GM12873 (cell line): ENCODE measurements around the gene SLC24A4.

Source experiments
- TF ChIP-seq, protein P1 (sequence below): IDR thresholded peaks from 2 replicates; pipeline ENCODE4 v1.5.1; 2012; ENCODE audit warnings: low read depth, mild to moderate bottlenecking, moderate library complexity, low read length, control low read depth; ENCODE audit not compliant: insufficient read depth; ENCODE audit errors: missing control alignments

Gene SLC24A4

DNA sequence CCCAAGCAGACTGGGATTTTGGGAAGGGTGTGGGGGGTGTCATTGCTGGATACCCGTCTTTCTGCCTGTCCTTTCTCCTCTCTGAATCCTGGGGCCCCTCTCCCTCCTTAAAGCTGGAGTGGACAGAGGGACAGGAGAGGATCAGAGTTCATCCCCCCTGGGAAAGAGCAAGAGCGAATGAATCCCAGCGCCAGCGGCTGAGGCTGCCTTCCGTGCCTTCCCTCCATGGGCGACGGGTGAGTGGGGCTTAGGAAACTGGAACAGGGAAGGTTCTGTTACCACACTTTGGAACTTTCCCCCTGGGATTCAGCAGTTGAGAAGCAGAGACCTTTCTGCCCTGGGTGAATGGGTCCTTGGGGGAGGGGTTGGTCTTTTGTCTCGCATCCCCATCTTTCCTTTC, 174.4 kb downstream of the SLC24A4 start:
- TF ChIP-seq, protein P1, sequence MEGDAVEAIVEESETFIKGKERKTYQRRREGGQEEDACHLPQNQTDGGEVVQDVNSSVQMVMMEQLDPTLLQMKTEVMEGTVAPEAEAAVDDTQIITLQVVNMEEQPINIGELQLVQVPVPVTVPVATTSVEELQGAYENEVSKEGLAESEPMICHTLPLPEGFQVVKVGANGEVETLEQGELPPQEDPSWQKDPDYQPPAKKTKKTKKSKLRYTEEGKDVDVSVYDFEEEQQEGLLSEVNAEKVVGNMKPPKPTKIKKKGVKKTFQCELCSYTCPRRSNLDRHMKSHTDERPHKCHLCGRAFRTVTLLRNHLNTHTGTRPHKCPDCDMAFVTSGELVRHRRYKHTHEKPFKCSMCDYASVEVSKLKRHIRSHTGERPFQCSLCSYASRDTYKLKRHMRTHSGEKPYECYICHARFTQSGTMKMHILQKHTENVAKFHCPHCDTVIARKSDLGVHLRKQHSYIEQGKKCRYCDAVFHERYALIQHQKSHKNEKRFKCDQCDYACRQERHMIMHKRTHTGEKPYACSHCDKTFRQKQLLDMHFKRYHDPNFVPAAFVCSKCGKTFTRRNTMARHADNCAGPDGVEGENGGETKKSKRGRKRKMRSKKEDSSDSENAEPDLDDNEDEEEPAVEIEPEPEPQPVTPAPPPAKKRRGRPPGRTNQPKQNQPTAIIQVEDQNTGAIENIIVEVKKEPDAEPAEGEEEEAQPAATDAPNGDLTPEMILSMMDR = no peak

DNA sequence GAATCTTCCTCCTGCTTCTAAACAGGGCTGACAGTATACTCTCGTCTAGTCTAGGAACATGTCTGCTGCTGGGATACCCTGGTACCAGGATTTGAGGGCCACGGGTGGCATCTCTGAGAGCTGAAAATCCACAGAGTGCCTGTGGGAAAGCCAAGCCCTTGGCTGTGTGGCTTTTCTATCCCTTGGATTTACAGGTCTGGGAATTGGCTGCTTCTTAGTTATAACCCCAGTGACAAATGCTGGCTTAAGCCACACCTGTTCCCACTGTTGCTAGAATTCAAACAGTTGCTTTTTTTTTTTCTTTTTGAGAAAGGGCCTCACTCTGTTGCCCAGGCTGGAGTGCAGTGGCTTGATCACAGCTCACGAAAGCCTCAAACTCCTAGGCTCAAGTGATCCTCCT, 176.3 kb downstream of the SLC24A4 start:
- TF ChIP-seq, protein P1 = no peak

DNA sequence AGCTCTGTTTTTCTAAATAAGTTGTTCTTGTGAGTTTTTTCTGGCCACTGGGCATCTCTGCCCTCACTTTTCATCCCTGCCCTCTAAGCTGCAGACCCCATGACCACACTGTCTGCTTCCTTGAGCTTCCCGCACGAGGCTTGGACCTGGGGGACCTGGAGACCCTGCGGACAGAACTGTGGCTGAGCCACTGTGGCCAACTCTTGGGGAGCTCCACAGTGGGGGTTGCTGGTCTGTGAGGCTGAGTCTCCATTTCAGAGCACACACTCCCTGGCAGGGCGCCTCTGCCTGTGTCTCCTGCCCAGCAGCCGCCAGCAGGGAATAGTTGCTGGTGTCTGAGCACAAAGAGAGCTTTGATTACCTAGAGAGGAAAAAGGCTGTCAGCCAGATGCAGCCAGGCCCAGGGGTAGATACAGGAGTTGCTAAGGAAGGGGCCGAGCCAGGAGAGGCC, 177.6 kb downstream of the SLC24A4 start:
- TF ChIP-seq, protein P1 = no peak

DNA sequence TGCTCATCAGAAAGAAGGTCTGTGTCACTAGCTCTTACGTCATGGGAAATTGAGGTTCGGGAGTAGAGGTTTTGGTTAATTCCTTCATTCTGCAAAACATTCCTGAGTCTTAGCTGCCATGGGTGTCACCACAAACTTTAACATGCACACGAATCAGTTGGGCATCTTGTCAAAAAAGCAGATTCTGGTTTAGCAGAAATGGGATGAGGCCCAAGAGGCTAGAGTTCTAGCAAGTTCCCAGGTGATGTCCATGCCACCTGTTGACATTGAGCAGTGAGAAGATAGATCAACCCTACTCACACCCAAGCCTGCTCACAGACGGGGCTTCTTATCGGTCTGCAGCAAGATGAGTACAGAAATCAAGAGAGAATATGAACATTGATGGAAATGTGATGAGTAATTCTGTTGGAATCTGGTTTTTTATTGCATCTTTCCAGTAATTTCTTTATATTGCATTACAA, 179.0 kb downstream of the SLC24A4 start:
- TF ChIP-seq, protein P1 = no peak

DNA sequence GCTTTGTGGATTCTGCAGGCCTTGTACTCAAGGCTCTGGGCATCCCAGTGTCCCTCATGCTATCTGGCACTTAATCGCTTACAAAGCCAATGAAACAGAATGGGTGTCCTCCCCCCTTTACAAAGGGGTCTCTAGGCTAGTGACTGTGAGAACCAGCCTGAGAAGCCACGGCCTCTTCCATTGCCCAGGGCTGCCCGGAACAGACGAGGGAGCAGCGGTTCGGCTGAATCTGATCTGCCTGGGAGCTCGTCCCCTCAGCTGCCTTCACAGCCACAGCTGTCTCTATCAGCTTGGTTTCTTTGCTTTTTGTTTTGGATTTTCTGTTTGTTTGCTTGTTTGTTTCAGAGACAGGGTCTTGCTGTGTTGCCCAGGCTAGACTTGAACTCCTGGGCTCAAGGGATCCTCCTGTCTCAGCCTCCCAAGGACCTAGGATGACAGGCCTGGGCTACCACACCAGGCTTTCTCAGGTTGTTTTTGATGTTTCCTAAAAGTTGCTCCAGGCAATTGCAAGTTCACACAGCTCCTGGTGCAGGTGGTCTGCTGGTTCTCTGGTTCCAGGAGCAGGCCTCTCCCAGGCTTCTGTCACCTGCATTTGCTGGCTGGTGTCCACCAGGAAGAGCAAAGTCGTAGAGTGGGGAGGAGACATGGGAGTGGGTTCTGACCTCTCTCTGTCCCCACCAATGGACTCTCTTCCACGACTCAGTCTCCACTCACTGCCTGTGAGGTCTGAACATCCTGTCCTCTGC, 179.7 kb downstream of the SLC24A4 start:
- TF ChIP-seq, protein P1 = no peak

DNA sequence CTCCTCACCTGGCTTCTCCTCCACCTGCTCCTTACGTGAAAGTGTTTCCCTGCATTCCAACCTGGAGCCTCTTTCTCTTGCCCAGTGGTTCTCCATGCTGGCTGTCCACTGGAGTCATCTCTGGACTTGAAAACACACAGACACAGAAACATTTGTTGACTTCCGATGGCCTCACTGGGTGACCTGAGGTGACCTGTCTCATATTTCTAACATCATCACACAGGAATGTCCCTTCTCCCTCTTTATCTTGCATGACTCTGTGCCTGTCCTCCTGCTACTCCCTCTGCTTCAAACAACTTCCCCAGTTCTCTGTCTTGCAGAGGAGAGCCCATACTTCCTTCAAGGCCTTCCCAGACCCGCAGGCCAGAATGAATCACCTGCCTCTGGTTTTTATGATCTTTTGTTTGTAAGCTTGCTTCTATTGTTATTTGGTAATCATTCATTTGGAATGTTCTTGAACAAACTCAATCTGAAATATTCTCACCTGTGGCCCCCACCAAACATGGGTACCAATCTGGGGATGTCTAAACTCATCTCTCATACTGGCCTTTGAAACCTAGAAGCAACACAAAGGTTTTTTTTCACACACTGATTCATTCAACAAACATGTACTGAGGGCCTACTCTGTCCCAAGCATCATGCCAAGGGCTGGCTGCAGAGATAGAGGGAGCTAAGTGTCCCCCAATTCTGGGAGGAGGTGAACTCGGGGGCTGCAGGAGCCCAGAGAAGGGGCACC, 181.0 kb downstream of the SLC24A4 start:
- TF ChIP-seq, protein P1 = no peak

DNA sequence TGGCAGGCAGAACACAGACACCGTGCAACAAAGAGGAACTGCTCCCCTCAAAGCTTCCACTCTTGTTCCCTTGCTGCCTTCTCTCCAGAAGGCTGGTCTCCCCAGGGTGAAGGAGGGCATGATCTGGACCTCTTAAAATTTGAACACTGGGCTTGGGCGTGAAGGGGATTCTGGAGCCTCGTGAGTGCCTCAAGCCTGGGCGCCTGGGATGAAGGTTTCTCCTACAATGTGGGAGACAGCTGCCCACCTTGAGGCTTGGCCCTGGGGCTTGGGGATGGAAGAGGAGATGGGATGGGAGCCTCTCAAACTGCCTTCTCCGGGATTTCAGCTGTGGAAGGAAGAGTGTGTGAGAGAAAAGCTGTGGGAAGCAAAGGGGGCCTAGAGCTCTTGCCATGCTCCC, 182.9 kb downstream of the SLC24A4 start:
- TF ChIP-seq, protein P1 = no peak
